Mucosa of rectum (tissue), 2 donors: Measurements from ENCODE around the gene CASR.

Experiments used
- H3K27ac ChIP-seq, 2 donors: one replicate each; pipeline ENCODE4 v1.7.0; 2013; ENCODE audit warnings: inconsistent platforms in 2 of 2, low read depth in 2 of 2, low read length in 2 of 2
- H3K27me3 ChIP-seq, 2 donors: one replicate each; pipeline ENCODE4 v1.7.0; 2013; ENCODE audit warnings: low read length in 2 of 2; ENCODE audit not compliant: control insufficient read depth in 2 of 2, insufficient read depth in 2 of 2
- H3K36me3 ChIP-seq, 2 donors: one replicate each; pipeline ENCODE4 v1.7.0; 2013; ENCODE audit warnings: low read length in 2 of 2; ENCODE audit not compliant: control insufficient read depth in 2 of 2, insufficient read depth in 2 of 2
- H3K4me1 ChIP-seq, 2 donors: one replicate each; pipeline ENCODE4 v1.7.0; 2013; ENCODE audit warnings: low read length in 2 of 2, mild to moderate bottlenecking in 1 of 2; ENCODE audit not compliant: control insufficient read depth in 2 of 2, insufficient read depth in 2 of 2
- H3K4me3 ChIP-seq, 2 donors: one replicate each; pipeline ENCODE4 v1.7.0; 2013; ENCODE audit warnings: low read length in 2 of 2
- H3K9ac ChIP-seq, 2 donors: one replicate each; pipeline ENCODE4 v1.7.0; 2013; ENCODE audit warnings: low read length in 2 of 2, low read depth in 1 of 2, mild to moderate bottlenecking in 1 of 2
- H3K9me3 ChIP-seq, 2 donors: one replicate each; pipeline ENCODE4 v1.7.0; 2013; ENCODE audit warnings: low read length in 2 of 2; ENCODE audit not compliant: control insufficient read depth in 2 of 2
- donor health status: healthy.
- donor health status: Normal muscosa, but diverticular disease.

CASR gene

GRCh38 chr3:122299872-122300460 is 116.5 kb downstream of the CASR start:
- Histone ChIP-seq H3K9ac (no peak overlapping the region), H3K27ac (no peak overlapping the region), H3K9me3 (no peaks in the 10 kb centered on the region), H3K36me3 (no peaks in the 10 kb centered on the region), H3K4me3 (no peak overlapping the region), H3K4me1 (peaks cover 0 to 3% of the 10 kb centered on the region in 2 donors), H3K27me3 (no peaks in the 10 kb centered on the region)

DNA sequence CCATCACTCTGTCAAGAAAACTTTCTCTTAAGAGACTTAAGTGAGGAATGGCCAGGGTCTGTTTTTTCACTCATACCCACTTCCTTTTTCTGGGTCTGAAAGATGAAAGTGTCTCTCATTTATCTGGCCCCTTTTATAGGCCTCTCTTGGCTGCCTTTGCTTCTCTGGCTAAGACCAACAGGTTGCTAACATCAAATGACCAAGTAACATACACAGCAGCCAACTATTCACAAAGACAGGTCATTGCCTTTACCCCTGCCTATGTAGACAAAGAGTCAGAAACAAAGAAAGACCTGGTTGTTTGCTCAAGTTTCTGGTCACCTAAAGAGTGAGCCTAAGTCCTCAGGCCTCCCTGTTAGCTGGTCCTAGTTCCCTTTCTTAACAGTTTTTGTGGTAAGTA is 117.6 kb downstream of the CASR start:
- Histone ChIP-seq H3K4me3 (no peak overlapping the region), H3K9ac (no peak overlapping the region), H3K27me3 (no peaks in the 10 kb centered on the region), H3K36me3 (no peaks in the 10 kb centered on the region), H3K27ac (no peak overlapping the region), H3K4me1 (peaks cover 0 to 9% of the 10 kb centered on the region in 2 donors), H3K9me3 (no peaks in the 10 kb centered on the region)

GRCh38 chr3:122305818-122306621 is 122.6 kb downstream of the CASR start:
- Histone ChIP-seq H3K4me3 (peak overlapping the region in 1 of 2 donors; percentile 17), H3K9ac (no peak overlapping the region)

GRCh38 chr3:122306622-122306953 is 123.1 kb downstream of the CASR start:
- Histone ChIP-seq H3K36me3 (no peaks in the 10 kb centered on the region), H3K9ac (no peak overlapping the region), H3K4me1 (peaks cover 8 to 21% of the 10 kb centered on the region in 2 donors), H3K9me3 (no peaks in the 10 kb centered on the region), H3K27ac (peak overlapping the region in 1 of 2 donors; percentile 0), H3K4me3 (no peak overlapping the region), H3K27me3 (no peaks in the 10 kb centered on the region)

More at GRCh38 chr3:122305818-122306621, 122.6 kb downstream of the CASR start:
- Histone ChIP-seq H3K27me3 (no peaks in the 10 kb centered on the region), H3K27ac (peak overlapping the region in 1 of 2 donors; percentile 0), H3K4me1 (peaks cover 6 to 16% of the 10 kb centered on the region in 2 donors), H3K9me3 (no peaks in the 10 kb centered on the region), H3K36me3 (no peaks in the 10 kb centered on the region)

- Histone ChIP-seq H3K36me3 (no peaks in the 10 kb centered on the region), H3K27ac (no peak overlapping the region), H3K9ac (no peak overlapping the region), H3K4me3 (no peak overlapping the region), H3K27me3 (no peaks in the 10 kb centered on the region), H3K9me3 (no peaks in the 10 kb centered on the region), H3K4me1 (peaks cover 8 to 23% of the 10 kb centered on the region in 2 donors)
Observed at GRCh38 chr3:122307094-122307687, 123.7 kb downstream of the CASR start.

- H3K9ac ChIP-seq = no peak overlapping the region
- no peaks in the 10 kb centered on the region for H3K27me3 ChIP-seq
- peaks cover 8 to 25% of the 10 kb centered on the region in 2 donors for H3K4me1 ChIP-seq
- no peak overlapping the region for H3K27ac ChIP-seq
- no peaks in the 10 kb centered on the region for H3K36me3 ChIP-seq
- no peaks in the 10 kb centered on the region for H3K9me3 ChIP-seq
- no peak overlapping the region for H3K4me3 ChIP-seq
Observed at GRCh38 chr3:122307976-122308375, 124.5 kb downstream of the CASR start.

- peak overlapping the region; percentile 75 to 80 for H3K27ac ChIP-seq
- H3K9ac ChIP-seq = peak overlapping the region in 1 of 2 donors; percentile 4
Observed at GRCh38 chr3:122310361-122310760, 126.9 kb downstream of the CASR start.

DNA sequence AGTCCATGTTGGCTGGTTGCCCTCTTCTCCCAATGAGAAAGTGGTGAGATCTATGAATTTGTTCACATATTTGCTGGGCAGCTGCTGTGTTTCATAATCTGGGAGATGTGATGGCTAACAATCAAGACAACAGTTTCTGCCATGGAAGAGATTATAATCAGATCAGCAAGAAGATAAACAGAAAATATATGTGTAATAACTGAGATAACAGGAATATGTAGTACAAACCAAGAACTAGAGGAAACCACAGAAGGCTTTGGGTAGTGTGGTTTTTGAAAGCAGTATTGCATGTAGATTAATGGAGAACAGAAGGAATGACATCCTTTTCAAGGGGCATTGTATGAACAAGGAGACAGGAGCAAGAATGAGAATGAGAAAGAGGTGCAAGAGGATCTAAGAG is 129.4 kb downstream of the CASR start:
- Histone ChIP-seq H3K36me3 (no peaks in the 10 kb centered on the region), H3K4me3 (no peak overlapping the region), H3K4me1 (peaks cover 19 to 34% of the 10 kb centered on the region in 2 donors), H3K9me3 (no peaks in the 10 kb centered on the region), H3K27me3 (no peaks in the 10 kb centered on the region), H3K27ac (no peak overlapping the region), H3K9ac (no peak overlapping the region)

More at GRCh38 chr3:122310361-122310760, 126.9 kb downstream of the CASR start:
- Histone ChIP-seq H3K9me3 (no peaks in the 10 kb centered on the region), H3K4me3 (peak overlapping the region in 1 of 2 donors; percentile 33), H3K36me3 (no peaks in the 10 kb centered on the region), H3K27me3 (no peaks in the 10 kb centered on the region), H3K4me1 (peaks cover 19 to 43% of the 10 kb centered on the region in 2 donors)

DNA sequence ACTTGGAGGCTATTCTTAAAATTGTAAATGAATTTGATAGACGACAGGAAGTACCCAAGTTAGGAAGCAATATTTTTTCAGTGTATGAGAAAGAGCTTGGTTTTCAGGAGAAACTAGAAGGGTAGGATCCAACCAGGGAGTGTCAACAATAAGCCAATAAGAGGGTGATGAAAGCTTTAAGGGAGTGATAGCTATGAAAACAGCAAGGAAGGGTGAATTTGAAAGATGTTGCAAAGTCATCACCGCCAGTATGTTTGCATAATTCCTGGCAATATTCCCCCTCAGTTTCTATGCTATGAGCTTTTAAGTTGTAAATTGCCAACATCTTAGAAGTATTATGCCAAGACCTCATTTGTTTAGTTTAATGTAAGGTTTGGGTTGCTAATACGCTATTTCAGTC is 129.8 kb downstream of the CASR start:
- Histone ChIP-seq H3K4me3 (no peak overlapping the region), H3K4me1 (peaks cover 19 to 34% of the 10 kb centered on the region in 2 donors), H3K9me3 (no peaks in the 10 kb centered on the region), H3K27ac (no peak overlapping the region), H3K9ac (no peak overlapping the region), H3K36me3 (no peaks in the 10 kb centered on the region), H3K27me3 (no peaks in the 10 kb centered on the region)

- Histone ChIP-seq H3K9ac (no peak overlapping the region), H3K36me3 (no peaks in the 10 kb centered on the region), H3K9me3 (no peaks in the 10 kb centered on the region), H3K27ac (peak overlapping the region; percentile 50 to 79), H3K27me3 (no peaks in the 10 kb centered on the region), H3K4me1 (peaks cover 19 to 34% of the 10 kb centered on the region in 2 donors), H3K4me3 (peak overlapping the region in 1 of 2 donors; percentile 10)
Observed at GRCh38 chr3:122314228-122314876, 130.9 kb downstream of the CASR start.
